IPS-NIHi7 (cell line): ENCODE results near the gene CRACDL.
A peak's percentile ranks its signal among the peaks of the same experiment; 100 is the strongest.

ENCODE experiments used
- DNase-seq: peaks from one replicate; pipeline ENCODE4 v3.0.0; 2012; ENCODE audit warnings: mixed read lengths; ENCODE audit errors: extremely low spot score

Gene CRACDL

DNA sequence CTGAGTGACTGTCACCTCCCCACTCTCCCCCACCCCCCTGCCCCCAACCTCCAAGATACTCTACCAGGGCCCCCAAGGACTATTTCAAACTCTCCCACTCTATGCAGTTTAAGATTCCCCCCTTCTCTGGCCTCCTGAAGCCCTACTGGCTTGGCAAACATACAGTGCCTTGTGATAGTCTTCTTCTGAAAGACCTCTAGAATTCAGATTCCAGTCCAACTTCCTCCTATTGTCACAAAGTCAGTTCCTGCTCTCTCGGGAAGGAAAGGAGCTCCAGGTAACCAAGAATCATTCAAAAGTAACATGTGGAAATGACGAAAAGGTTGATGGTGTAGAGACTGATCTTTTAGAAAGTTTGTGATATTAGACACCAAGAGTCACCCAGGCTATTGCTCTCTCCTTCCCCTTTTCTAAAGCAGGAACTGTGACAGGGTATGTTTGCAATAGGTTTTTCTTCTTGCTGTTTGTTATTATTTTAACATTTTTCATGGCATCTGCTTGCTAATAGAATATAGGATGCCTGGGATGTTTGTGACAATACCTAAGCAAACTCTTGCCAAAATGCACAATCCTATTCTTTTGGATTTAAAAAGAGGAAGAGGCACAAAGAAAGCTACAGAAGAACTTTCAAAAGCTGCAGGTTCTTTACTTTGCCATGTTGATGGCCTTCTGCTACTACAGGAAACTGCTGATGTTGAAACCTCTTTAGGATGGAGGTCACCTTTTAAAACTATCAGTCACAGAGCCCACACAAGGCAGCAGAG, 111.6 kb downstream of the CRACDL start:
- no peak for DNase-seq

DNA sequence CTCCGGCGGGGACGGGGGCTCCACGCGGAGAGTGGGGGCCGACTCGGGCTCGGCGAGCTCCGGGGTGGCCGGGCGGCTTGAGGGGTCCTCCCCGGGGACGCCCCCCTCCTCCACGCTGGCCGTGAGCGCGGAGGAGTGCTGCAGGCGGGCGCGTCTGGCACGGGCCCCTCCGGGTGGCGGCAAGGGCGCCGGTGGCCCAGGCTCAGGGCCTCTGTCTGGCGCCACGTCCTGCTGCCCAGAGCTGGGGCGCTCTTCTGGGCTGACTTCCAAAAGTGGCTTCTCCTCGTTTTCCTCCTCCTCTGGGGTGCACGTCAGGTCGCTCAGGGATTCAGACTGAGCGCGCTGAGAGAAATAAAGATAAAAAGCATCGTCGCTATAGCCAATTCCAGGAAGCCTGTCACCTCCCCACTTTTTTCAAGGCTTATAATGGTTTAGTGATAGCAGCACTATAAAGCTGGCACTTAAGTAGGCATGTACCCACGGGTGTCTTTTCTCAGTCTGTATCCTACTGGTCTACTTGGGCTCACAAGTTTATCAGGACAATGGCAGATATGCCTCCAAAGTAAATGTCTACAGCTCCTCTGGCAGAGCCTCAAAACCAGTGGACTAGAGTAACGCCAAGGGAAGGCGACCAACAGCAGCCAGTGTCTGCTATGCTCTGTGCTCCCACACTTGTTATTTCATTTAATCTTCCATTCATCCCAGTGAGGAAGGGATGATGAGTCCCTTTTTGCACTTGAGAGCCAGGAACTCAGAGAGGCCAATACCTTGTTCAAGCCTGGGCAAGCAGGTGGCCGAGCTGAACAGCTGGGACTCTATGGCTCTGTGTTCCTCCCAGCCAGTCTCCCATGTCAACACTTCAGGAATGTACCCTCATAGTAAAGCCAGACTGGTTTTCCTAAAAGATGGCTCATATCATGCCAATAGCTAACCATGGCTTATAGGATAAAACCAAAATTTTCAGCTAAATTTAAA, 112.5 kb downstream of the CRACDL start:
- peak; percentile 37 for DNase-seq

DNA sequence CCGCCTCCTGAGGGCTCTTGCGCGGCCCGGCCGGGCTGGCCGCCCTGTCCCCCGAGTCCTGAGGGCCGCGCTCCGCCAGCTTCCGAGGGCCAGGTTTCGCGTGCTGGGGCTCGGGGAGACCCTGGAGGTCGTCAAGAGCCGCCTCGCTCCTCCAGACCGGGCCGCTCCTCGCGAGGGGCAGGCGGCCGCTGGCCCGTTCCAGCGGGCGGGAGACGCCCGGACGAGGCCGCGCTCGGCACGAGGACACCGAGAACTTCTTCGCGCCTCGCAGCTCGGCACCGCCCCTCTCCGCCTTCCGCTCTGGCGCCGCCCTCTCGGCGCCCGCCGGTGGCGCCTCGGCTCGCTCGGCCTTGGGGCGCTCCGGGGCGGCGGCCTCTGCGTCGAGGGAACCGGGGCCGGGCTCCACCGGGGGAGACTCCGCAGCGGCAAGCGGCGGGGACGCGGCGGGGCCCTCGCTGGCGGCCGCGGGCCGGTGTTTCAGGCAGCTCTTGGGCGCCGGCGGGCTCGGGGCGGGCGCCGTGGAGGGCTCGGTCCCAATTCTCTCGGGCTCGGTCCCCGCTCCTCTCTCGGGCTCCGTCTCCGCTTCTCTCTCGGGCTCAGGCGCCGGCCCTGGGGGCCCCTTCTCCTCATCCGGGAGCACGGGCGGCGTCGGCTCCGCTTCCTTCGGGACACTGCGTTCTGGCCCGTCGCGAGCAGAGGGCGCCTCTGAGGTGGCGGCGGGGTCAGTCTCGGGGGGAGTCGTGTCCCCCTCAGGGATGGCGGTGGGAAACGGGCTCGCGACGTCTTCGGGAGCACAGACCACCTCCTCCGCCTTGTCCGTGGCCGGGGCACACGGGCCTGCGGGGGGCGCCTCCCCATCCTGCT, 113.5 kb downstream of the CRACDL start:
- peak; percentile 74 for DNase-seq

DNA sequence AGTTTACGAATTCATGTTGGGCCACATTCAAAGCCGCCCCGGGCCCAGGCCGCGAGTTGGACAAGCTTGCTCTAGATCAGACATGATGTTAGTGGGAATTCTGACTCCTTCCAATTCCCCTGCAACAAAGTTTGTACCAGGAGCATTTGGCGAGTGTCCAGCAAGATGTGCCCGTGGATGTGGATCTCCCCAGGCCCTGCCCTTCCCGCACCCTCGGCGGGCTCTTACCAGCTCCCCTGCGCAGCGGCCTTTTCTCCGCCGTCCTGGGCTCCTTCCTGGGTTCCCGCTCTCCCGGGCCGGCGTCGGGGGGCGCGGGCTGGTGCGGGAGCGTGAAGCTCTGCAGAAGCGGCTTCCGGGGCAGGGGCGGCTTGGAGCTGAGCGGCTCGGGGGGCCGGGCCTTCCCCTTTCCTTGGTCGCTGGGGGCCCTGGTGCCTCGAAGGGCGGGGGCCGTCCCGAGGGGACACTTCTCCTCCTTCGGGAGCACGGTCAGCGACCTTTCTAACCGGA, 114.3 kb downstream of the CRACDL start:
- no peak for DNase-seq

DNA sequence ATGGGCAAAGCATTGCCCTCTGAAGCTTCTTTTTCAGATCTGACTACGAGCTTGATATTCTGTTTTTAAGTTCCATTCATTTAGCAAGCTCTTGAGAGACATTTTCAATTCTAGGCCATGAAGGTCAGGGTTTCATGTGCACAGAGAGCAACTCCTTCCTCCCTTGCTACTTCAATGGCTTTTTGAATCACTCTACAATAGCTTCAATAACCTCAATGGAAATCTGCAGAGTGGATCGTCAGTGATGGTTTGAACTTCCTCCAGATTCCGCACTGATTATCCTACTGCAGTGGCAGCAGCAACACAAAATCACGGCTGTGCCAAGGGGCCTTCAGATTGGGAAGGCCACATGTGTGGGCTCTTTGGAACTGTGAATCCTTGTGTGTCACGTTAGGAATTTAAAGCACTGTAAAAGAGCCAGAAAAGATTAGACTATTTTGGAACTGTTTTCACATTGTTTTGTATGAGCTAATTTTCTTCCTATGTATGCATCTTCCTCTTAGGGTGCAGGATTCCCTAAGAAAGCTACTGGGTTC, 116.7 kb downstream of the CRACDL start:
- no peak for DNase-seq

DNA sequence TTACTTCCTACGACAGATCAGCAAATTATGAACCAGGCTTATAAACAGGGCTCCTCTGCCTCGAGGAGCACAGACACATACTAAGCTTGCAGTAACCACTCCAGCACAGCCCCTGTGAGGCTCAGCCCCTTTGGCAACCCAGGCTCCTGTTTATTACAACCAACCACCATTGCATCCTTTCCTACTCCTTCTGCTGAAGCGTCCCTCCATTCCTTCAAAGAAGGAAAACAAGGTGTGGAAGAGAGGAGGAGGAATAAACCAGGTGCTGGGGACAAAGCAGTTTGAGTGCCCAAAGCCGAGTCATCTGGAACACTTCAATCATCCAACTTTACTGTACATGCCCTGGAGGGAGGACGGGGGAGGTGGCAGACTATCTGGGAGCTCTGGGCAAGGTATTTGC, 117.9 kb downstream of the CRACDL start:
- no peak for DNase-seq

DNA sequence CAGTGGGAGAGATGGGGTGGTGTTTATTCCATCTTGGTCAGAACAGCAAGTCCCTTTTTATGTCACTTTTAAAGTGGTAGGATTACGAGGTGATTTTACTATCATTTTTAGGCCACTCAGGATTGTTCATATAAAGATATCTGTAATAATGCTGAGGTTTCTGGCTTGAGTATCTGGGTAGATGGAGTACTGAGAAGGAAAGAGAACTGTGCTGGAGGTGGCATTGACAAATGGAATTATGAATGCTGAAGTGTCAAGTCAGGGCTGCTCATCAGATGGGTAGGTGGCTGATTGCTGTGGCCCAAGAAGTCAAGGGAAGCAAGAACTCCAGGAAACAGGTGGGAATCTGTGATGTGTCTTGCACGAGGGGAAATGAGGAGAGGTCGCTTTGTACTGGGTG, 119.7 kb downstream of the CRACDL start:
- DNase-seq: no peak

DNA sequence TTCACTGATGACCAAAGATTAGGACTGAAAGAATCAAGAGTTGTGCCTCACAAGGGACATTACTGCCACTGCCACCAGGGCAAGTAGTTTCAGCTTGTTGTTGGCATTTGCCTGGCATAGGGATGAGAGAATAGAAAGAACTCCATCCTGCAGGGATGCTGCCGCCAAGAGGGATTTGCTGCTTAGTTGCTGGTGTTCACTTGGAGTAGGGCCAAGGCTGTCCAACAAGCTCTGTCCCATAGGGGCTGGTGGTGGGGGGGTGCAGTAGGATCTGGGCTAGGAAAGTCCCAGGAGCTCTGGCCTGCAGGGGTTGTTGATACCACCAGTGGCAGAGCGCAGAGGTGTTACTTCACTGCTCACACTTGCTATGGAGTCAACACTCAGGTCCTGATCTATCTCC, 120.2 kb downstream of the CRACDL start:
- no peak for DNase-seq

DNA sequence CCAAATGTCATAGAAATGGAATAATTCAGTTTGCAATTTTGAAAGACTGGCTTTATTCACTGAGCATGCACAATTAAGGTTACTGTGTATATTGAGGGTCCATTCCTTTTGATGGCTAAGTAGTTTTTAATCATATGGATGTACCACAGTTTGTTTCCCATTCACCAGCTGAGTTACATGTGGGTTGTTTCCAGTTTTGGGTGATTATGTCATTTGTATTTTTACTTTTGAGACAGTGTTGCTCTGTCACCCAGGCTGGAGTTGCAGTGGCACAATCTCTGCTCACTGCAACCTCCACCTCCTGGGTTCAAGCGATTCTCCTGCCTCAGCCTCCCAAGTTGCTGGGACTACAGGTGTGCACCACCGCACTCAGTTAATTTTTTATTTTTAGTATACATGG, 124.3 kb downstream of the CRACDL start:
- no peak for DNase-seq

DNA sequence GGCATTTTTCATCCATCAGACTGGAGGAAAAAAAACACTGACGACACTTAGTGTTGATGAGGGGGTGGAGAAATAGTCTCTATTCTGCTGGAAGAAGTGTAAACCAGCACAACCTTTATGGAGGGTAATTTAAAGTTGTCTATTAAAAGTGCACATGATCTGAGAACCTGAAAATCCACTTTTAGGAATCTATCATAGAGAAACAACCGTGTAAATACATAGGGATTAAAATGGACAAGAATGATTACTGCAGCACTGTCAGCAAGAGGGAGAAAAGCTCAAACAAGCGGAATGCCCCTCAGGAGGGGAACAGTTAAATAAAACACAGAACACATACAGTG, 125.5 kb downstream of the CRACDL start:
- DNase-seq: no peak

DNA sequence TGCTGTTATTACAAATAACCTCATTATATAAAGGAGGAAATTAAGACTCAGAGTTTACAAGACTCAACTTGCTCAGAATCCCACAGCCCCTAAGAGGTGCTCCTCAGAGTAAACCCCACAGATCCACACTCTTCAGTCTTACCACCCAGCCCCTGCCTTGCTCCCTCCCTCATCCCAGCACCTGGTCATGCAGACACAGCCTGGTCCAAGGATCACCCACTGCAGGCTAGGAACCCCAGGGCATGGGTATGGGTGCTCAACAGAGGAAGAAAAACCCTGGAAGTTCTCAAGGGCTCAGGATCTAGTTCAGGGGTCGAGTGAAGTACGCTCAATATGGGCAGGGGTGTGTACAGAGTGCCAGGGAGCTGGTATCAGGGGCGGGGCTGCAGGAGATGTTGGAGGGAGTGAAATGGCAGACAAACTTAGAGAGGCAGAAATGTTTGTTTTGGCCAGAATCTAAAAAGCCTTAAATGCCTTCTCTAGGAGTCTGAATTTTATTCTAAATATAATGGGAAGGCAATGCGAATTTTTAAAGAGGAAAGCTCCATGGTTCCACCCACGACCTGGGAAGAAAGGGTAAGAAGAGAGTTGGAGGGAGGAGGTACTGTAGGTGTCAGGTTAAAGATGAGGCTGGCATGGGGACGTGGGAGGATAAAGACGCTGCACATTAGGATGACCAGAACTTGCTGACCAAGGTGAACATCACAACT, 126.0 kb downstream of the CRACDL start:
- DNase-seq: no peak

DNA sequence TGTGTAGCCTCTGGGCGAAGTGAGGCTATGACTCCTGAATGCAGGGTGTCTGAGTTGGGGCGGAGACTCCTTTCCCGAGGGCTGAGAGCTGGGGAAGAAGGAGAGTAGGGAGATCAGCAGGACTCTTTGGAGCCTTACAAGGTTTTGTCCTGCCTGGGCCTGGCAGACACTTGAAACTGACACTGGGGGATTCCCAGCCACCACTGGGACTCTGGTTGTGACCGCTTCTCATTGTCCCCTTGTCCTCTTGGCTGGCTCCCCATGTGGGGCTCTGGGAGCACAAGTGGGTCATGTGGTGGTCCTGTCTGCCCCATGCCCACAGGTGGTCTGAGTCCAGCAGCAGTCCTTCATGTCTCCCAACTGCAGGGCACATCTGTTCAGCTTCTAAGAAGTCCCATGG, 126.9 kb downstream of the CRACDL start:
- DNase-seq: no peak

DNA sequence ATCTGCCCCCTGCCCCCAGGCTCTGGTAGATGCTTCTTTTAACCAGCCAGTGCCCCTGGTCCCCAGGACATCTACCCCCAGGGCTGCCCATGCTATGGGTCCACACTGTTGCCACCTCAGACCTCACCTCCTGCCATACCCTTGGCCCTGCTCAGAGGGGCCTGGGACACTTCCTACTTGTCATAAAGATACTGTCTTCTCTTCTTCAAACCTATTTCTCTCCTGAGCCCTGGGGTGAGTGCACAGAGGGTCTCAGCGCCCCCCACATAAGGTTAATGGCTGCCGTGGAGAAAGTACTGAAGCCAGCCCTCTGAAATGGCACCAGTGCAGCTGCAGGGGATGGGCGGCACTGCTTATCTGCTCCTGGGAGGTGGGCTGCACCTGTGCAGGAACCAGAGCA, 127.5 kb downstream of the CRACDL start:
- DNase-seq: no peak

DNA sequence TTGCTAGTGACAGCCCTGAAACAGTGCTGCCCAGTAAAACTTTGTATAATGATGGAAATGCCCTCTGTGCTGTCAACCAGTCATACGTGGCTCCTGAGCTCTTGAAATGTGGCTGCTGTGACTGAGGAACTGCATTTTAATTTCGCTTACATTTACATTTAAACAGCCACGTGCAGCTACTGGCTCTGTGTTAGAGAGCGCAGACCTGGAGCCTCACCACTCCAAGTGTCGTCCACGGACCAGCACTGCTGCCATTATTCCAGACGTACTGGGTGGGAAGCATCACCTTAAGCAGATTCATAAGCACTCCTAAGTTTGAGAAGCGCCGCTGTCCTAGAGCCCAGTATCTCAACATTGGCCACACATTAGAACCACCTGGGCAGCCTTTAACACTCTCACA, 128.1 kb downstream of the CRACDL start:
- no peak for DNase-seq

DNA sequence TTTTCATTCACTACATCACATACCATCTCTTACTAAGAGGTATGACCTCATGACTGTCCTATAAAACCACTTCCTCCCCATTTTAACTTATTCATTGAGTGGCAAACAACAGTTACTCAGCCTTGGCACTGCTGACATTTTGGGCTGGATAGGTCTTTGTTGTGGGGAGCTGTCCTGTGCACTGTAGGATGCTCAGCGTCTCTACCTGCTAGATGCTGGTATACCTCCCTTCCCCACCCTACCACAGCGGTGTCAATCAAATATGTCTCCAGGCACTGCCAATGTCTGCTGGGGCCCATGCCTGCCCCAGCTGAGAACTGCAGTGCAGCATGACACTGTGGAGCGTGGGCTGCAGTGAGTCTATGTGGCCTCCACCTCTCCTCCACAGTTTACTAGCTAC, 128.8 kb downstream of the CRACDL start:
- no peak for DNase-seq

DNA sequence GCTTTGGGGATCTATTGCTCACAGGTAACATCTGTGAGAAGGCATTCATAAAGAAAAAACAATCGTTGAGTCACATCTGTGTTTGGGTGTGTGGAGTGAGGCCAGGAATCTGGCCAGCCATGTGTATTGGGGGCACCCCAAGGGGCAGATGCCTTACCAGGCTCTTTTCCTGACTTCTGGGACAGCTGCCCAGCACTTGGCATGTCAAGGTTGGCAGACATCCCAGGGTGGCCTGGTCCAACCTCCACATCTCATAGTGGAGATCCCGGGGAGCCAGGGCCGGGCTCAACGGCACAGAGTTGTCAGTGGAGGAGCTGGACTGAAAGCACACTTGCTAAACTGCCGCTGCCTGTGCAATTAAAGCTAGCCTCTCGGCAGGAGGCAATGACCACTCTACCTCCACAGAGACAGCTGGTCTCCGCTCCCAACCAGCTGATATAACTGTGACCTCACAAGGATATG, 129.8 kb downstream of the CRACDL start:
- DNase-seq: no peak

DNA sequence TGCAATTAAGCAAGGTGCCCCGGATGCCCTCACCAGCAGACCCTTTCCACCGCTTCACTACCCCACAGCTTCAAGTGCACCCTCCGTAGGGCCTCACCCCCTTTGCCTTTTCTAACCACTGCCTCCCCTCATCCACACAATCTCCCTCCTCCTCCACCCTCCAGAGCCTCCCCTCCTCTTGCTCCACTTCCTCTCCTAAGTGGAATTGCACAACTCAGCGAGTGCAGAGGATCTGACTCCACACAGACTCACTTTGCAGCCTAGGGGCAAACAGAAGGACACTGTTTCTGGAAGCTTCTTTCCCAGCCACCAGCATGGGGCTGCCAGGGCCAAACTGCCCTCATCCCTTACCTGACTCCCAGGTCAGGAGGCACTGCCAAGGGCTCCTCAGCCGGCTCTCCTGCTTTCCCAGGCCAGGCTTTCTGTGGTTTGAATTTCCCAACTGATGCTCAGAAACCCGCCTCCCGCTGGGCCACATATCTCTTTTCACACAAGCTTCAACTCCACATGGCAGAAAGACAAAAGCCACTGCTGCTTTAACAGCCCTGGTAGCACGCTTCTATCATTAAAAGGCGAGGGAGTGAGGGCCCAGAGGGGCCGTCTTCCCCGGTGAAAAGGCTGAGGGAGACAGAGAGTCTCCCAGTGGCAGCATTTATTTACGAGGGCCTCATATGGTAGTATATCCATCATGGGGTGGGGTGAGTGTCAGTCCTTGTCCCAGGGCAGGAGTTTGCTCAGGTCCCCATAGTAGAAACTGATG, 130.4 kb downstream of the CRACDL start:
- DNase-seq: no peak

DNA sequence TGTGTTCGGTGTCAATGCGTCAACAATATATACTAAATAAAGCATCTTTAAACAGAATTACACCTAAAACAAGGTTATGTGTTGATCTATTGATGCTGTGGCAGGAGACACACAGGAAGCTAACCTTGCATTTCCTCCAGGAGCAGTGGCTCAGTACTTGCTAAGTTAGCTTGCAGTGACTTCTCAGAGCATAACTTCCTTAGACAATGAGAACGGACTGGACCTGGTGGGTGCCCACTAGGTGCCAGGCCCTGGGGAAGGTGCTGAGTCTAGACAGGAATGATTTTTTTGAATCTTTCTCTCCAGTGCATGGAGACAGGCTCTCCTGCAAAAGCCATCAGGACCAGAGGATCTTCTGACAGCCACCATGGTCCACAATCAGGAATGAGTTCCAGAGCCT, 131.3 kb downstream of the CRACDL start:
- no peak for DNase-seq

DNA sequence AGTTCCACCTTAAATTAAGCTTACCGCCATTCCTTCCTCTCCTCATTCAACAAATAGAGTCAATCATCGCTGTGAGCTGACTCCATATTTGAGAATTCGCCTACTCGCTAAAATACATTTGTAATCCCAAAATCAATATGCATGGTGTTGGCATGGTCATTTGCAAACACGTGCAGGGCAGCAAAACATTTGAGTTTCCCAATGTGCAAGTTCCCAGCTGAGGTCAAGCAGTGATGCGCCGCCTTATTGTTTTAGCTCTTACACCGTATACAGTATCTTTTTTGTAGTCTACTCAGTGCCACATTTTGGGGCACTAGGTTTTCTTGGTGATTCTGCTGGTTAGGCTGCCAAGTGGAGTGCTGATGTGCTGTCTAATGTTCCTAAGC, 131.8 kb downstream of the CRACDL start:
- no peak for DNase-seq
